COR-L47 (cell line): ENCODE data around the gene KLRK1.
"Not testable (repeated sequence)": the region's sequence is repeated elsewhere in the genome, so short reads cannot be mapped to it uniquely, and the experiment has no call there.

Experiments
- DNase-seq: peaks from one replicate; lab custom pipeline; 2025; lab: John Stamatoyannopoulos, UW

KLRK1 gene

GRCh38 chr12:10362828-10363657, 26.8 kb downstream of the KLRK1 start:
- no peak for DNase-seq

GRCh38 chr12:10362325-10362724, 27.5 kb downstream of the KLRK1 start:
- no peak for DNase-seq

GRCh38 chr12:10361622-10362021, 28.2 kb downstream of the KLRK1 start:
- no peak for DNase-seq

- DNase-seq = no peak
These were observed 28.8 kb downstream of the KLRK1 start for GRCh38 chr12:10361084-10361483.

- no peak for DNase-seq
These were observed 30.9 kb downstream of the KLRK1 start for GRCh38 chr12:10358969-10359368.

- DNase-seq = no peak
These were observed 31.7 kb downstream of the KLRK1 start for GRCh38 chr12:10358131-10358530.

GRCh38 chr12:10354502-10354901, 35.3 kb downstream of the KLRK1 start:
- no peak for DNase-seq

GRCh38 chr12:10354071-10354470, 35.8 kb downstream of the KLRK1 start:
- no peak for DNase-seq

GRCh38 chr12:10351457-10351856, 38.4 kb downstream of the KLRK1 start:
- DNase-seq = not testable (repeated sequence)

GRCh38 chr12:10341892-10342509, 47.8 kb downstream of the KLRK1 start:
- DNase-seq = no peak

GRCh38 chr12:10340946-10341345, 48.9 kb downstream of the KLRK1 start:
- not testable (repeated sequence) for DNase-seq

- DNase-seq = no peak
These were observed 50.6 kb downstream of the KLRK1 start for GRCh38 chr12:10339053-10339840.

- not testable (repeated sequence) for DNase-seq
These were observed 51.4 kb downstream of the KLRK1 start for GRCh38 chr12:10338470-10338869.

- not testable (repeated sequence) for DNase-seq
These were observed 53.6 kb downstream of the KLRK1 start for GRCh38 chr12:10336196-10336595.

- DNase-seq = no peak
These were observed 58.1 kb downstream of the KLRK1 start for GRCh38 chr12:10331642-10332239.

- DNase-seq = not testable (repeated sequence)
These were observed 61.1 kb downstream of the KLRK1 start for GRCh38 chr12:10328691-10329090.
